CD1c-positive myeloid dendritic cell (primary cell): ENCODE data around the gene EPHB3.

Experiments used
- DNase-seq: peaks from one replicate; pipeline ENCODE4 v3.0.0-alpha.2; 2016; ENCODE audit errors: extremely low spot score

Gene EPHB3

DNA sequence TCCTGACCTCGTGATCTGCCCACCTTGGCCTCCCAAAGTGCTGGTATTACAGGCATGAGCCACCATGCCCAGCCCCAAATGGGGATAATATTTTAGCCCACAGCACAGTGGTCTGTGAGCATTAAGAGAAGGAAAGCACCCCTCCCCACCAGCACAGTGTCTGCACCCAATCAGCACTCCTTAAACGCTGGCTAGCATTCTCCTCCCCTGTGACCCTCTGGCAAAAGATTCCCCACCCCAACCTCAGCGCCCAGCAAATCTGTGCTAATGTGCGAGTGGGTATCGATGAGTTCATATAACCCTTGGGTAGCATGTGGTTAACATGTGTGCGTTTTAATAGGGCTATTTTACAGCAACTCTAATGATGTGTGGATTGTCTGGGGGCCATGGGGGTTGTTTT is 18.3 kb upstream of the EPHB3 start:
- no peak for DNase-seq

DNA sequence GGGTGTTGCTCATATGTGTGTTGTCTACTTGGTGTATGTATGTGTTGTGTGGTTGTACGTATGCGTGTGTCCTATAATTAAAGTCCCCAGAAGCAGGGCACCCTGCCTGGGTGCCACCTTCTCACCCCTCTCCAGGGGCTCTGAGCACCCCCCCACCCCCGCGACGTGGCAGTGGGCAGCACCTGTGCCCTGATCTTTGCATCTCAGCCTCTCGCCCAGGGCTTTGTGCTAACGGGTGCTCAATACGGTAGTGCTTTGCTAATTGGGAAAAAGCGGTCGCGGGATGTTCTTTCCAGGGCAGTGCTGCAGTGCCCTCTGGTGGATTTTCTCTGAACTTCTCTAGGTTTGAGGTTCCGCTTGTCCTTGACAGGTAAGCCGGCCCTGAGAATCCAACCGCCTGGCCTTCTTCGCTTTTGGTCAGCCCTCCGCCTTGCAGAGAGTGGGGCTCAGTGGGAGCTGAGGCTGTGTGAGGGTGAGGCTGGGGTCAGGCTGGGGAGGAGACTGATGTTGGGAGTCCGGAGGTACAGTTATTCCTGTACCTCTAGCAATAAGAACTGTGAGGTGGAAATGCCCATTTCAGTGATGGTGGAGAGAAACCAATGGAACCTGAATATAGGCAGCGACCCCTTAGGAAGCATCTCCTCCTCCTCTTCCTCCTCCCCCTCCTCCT is 17.6 kb upstream of the EPHB3 start:
- DNase-seq, result peak; percentile 89

DNA sequence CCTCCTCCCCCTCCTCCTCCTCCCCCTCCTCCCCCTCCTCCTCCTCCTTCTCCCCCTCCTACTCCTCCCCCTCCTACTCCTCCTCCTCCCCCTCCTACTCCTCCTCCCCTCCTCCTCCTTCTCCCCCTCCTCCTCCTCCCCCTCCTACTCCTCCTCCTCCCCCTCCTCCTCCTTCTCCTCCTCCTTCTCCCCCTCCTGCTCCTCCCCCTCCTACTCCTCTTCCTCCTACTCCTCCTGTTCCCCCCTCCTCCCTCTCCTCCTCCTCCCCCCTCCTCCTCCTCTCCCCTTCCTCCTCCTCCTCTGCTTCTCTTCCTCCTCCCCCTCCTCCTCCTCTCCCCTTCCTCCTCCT is 17.1 kb upstream of the EPHB3 start:
- no peak for DNase-seq

GRCh38 chr3:184545769-184546168 is 15.8 kb upstream of the EPHB3 start:
- DNase-seq, result peak; percentile 22

DNA sequence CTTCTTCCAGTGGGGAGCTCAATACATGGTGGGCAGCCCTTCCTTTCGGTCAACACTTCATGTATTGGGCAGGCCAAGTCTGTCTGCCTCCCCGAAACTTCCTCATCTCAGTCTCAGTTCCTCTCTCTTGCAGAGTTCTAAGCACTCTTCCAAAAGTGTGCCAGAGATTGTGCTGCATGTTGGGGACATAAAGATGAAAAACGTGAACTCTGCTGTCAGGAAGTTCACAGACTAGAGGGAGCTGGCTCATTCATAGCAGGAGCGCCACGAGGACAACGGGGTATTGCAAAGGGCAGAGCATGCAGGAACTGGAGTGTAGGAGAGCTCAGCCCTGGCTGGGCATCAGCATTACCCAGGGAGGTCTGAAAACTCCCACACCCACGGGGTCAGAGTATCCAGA is 15.3 kb upstream of the EPHB3 start:
- DNase-seq, result peak; percentile 95

DNA sequence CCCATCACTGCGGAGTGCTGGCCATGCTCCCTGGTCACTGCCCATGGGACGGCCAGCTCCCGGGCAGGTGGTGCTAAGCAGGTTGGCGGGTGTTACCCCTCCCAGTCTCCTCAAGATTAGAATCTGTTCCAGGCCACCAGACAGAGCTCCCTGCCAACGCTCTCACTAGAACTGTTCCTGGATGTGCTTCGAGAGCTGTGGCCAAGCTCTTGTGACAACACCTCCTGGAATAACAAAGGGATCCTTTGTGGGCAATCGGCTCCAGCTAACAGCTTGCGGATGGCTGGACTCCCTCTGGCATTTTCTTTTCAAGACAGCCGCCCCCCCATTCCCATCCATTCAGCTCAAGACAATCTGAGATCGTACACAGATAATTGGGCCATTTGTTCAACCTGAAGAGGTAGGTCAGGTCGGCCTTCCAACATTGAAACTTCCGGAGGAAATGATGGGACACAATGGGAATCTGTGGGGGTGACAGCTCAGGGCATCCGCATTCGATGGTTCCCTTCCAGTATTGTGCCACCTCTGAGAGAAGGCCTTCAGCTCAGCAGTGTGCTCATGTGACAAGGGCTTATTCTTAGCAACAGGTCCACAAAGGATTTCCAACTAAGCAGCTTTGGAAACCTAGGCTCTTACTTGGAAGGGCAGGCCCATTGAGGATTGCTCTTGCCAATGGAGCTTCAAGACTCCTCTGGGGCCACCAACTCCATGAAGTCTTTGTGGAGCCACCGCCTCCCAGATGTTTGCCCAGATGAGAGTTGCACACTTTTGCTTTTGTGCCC is 11.6 kb upstream of the EPHB3 start:
- no peak for DNase-seq

DNA sequence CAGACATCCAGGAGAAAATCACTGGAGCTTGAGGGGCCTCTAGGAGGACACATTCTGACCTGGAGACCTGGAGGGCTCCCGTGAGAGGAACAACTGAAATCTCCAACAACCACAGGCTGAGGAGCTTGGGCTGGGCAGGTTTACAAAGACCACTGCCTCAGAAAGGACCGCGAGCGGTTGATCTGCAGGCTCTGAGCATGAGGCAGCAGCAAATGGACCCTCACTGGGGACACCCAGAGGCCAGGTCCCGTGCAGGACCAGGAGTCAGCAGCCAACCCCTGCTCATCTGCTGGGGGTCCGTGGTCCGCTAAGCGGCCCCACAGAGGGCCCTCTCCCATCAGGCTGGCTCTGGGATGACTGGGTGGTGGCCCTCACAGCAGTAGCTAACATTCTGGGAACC is 10.5 kb upstream of the EPHB3 start:
- DNase-seq, result no peak

DNA sequence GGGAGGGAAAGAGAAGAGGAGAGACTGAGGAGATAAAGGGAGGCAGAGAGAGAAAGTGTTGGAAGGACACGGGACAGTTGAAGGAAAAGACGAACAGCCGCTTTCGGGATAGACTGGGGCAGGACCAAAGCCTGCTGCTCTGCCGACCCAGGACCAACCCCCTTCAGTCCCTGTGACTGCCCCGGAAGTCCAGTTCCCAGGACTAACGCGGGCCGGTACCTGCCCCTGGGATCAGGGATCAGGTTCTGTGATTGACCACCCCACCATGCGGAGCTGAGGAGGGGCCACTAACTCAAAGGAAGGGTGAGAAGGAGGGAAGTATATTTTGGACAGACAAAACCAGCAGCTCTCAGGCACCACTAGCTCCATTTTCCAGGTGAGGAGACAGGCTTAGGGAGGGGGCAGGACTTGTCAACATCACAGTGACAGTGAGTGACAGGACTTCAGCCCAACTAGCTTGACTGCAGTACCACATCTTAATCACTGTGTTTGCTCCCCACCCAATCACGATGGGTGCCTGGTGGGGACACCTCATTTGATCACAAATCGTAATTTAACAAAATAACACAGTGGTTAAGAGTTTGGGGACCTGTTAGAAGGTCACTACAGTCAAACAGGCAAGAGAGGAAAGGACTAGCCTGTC is 9.8 kb upstream of the EPHB3 start:
- no peak for DNase-seq

DNA sequence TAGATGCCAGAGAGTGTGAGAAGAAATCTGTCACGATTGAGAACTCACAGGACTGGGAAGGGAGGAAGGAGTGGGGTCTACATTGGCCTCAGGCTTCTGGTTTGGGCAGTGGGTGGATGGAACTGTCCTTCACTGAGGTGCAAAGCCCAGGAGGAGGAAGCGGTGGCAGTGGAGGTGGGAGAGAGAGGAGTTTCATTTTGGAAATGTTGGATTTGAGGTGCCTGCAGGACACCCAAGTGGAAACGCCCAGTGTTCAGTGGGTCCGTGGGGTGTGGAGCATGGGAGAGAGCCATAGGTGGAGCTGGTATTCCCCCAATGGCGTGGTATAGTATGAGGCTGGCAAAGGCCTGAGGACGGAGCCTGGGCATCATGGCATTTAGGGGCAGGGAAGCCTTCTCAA is 9.3 kb upstream of the EPHB3 start:
- DNase-seq, result no peak

DNA sequence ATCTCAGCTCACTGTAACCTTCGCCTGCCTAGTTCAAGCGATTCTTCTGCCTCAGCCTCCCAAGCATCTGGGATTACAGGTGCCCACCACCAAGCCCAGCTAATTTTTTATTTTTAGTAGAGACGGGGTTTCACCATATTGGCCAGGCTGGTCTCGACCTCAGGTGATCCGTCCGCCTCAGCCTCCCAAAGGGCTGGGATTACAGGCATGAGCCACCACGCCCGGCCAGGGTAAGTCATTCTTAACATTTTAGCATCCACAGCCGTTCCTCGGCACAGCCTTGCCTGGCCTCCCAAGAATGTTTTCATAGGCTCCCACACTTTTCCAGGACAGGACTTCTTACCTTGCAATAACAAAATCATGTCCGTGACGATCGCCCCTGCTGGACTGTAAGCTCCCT is 8.7 kb upstream of the EPHB3 start:
- no peak for DNase-seq

DNA sequence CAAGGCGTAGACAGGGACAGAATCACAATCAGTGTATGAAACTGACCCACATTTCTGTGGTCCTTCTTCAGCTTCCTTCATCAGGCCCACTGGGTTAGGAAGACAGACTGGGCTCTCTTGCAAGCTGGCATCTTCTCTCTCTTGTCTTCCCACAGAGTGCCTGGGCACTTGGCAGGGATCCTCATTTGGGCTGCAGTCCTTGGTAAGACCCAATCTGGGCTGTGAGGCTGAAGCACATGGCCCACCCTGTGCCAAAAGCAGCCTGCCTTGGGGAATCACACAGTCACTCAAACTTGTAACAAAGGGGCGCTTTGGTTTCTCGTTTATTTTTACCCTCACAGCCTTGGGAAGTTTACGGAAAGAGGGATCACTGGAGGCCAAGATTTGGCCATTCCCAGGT is 8.2 kb upstream of the EPHB3 start:
- DNase-seq, result no peak

GRCh38 chr3:184554461-184554860 is 7.1 kb upstream of the EPHB3 start:
- DNase-seq, result no peak

GRCh38 chr3:184556582-184557347 is 4.8 kb upstream of the EPHB3 start:
- no peak for DNase-seq

DNA sequence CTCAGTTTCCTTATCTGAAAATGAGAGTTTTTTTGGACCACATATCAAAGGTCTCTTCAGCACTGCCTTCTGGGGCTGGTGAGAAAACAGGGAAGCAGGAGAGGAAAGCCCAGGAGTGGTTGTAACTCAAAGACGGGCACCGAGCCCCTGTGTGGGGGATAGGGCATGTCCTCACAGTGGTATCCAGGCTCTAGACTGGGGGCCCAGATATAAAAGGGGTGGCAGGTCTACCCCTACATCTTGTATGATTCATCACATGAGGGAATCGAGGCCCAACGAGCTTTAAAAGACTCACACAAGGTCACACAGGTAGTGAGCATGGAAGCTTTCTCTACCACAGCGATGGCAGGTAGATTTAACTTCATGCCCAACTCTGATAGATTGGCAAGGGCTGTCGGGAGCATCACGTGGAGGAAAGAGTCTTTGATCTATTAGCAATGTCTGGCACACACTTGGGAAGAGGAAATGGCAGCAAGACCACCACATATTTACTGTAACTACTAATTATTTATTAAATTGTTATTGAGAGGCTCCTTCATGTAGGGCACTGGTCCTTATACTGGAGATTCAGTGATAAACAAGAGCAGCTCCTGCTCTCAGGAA is 4.1 kb upstream of the EPHB3 start:
- no peak for DNase-seq

DNA sequence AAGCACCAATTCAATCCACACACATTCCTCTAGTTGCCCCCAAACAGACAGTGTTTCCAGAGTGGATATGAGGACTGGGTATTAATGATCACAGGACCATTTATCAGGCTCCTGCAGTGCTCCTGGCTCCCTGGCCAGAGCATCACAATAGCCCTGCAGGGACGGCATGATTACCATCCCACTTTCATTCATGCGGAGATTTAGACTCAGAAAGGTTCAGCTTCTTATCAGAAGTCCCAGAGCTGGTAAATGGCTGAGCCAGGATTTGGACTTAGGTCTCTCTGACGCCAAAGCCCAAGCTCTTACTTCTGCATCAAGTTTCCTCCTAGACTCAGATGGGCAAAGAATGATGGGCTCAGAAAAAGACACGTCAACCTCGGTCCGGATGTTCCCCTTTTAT is 2.9 kb upstream of the EPHB3 start:
- DNase-seq, result no peak

GRCh38 chr3:184559336-184559735 is 2.2 kb upstream of the EPHB3 start:
- no peak for DNase-seq

DNA sequence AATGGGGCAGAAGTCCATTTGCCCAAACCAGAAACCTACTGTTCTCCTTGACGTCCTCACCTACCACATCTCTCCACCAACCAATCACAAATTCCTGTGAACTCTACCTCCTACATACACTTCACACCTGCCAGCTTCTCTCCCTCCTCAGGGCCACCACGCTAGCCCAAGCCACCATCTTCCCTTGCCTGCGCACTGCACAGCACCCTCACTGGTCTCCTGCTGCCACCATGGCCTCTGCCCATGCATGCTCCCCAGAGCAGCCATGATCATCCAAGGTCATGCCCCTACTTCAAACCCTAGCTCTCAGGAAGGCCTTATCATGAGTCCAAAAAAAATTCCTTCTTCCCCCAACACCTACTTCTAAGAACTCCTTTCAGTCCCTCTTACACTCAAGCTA is 1.1 kb upstream of the EPHB3 start:
- no peak for DNase-seq

- DNase-seq, result peak; percentile 19
Measured at GRCh38 chr3:184561913-184562877, 610 bp downstream of the EPHB3 start.

DNA sequence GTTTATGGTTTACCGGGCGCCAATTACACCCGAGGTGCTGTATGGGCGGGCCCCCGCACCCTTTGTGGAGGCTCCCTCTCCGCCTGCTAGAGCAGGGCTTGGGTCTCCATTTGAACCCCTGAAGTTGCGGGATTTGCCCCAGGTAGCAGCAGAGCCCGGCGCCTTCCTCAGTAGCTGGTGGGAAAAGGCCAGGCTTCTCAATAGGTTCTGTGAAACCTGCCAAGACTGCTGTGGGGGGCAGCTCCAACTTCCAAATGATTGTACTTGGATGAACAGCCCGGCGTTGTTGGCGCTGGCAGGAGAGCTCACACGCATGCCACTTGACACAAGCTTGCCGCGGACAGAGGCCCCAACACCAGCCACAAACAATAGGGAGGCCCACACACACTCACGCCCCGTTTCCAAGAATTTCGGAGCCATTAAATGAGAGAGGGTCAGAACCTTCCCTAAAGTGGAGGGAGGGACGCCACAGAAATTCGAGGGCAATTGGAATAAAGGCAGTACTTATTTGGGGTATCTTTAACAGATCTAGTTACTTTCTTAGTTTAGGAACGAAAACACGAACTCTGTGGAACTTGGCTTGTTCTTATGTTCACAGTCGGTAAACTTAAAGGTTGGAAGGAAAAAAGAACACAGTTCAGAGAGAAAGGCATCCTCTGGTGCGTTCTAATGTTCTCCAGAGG is 1.4 kb downstream of the EPHB3 start:
- DNase-seq, result no peak

GRCh38 chr3:184563561-184563925 is 2.0 kb downstream of the EPHB3 start:
- DNase-seq, result no peak
